Caki2 (cell line): ENCODE results near the gene ZNF790. TPM values are rescaled to one million over a fixed set of nuclear protein-coding genes. Genes with fewer than 3 reads are reported as not detected.
"Not testable (repeated sequence)": the region's sequence is repeated elsewhere in the genome, so short reads cannot be mapped to it uniquely, and the experiment has no call there.

Experiments
- DNase-seq: peaks from one replicate; pipeline ENCODE4 v3.0.0-alpha.2; 2015; ENCODE audit warnings: low read depth
- in situ Hi-C: cut with HindIII; loops from 2 replicates; pipeline ENCODE4 v1.10.0; 2016; ENCODE audit warnings: low sequenced_read_pairs, low pct_unique_long_range_greater_than_20kb, mixed read lengths
- total RNA-seq: library from RNA; depleted of rRNA; stranded (reverse); fragments of >200 nt; shearing (Covaris generic); gene quantifications from 2 replicates; pipeline ENCODE4 v1.2.3, GENCODE V29; 2014; ENCODE audit warnings: low replicate concordance; rRNA removed

Gene ZNF790
- 0.49 and 8.4 TPM in 2 replicates for total RNA-seq

DNA sequence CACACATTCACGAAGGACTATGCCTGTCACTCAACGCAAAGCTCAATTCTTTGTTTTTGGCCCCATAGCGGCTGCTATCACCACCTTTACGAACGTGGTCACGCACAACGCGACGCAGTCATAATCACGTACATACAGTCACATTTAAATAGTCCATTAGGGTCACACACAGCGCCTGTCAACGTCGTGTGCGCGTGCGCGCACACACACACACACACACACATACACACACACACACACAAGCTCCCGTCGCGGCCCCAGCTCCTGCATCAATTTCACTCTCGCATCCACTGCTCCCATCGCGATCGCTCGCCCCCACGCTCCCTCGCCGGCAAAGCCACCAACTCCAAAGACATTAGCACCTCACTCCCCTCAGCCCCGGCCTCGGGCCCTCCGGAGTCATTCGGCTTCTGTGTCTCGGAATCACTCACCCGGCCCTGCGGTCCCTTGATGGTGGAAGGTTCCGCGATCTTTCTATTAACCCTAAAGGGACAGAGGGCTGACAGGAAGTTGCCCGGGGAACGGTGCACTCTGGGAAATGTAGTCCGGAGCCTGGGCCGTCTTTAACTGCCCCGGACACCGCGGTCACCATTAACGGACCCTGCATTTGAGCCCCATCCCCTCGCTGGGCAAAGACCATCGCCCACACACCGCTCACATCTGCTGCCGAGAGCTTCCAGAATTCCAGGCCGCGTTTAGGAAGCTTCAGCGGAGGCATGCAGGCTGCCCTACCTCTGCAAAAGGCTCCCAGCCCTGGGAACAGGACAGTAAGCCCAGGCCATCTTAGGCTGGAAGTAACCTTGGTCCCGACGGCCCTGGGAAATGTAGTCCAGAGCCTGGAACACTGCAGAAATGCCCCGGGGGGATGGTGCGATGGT, at the start of gene ZNF790:
Gene ZNF790, minus strand, starts transcription at position 482 of the 878 bp plus-strand sequence. CDS start 12,768 bp downstream, outside the sequence.
- DNase-seq: peak; percentile 96
- in situ Hi-C loops: no loop called here

DNA sequence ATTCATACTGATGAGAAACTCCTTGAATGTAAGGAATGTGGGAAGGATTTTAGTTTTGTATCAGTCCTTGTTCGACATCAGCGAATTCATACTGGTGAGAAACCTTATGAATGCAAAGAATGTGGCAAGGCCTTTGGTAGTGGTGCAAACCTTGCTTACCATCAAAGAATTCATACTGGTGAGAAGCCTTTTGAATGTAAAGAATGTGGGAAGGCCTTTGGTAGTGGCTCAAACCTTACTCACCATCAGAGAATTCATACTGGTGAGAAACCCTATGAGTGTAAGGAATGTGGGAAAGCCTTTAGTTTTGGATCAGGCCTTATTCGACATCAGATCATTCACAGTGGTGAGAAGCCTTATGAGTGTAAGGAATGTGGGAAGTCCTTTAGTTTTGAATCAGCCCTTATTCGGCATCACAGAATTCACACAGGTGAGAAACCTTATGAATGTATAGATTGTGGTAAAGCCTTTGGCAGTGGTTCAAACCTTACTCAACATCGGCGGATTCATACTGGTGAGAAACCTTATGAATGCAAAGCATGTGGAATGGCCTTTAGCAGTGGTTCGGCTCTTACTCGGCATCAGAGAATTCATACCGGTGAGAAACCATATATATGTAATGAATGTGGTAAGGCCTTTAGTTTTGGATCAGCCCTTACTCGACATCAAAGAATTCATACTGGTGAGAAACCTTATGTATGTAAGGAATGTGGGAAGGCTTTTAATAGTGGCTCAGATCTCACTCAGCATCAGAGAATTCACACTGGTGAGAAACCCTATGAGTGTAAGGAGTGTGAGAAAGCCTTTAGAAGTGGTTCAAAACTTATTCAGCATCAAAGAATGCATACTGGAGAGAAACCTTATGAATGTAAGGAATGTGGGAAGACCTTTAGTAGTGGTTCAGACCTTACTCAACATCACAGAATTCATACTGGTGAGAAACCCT, 39.1 kb upstream of the ZNF790 start:
- peak; percentile 24 for DNase-seq
- in situ Hi-C loops: no loop called here

GRCh38 chr19:36851898-36852297, 13.7 kb upstream of the ZNF790 start:
- no peak for DNase-seq
- in situ Hi-C loops: no loop called here

DNA sequence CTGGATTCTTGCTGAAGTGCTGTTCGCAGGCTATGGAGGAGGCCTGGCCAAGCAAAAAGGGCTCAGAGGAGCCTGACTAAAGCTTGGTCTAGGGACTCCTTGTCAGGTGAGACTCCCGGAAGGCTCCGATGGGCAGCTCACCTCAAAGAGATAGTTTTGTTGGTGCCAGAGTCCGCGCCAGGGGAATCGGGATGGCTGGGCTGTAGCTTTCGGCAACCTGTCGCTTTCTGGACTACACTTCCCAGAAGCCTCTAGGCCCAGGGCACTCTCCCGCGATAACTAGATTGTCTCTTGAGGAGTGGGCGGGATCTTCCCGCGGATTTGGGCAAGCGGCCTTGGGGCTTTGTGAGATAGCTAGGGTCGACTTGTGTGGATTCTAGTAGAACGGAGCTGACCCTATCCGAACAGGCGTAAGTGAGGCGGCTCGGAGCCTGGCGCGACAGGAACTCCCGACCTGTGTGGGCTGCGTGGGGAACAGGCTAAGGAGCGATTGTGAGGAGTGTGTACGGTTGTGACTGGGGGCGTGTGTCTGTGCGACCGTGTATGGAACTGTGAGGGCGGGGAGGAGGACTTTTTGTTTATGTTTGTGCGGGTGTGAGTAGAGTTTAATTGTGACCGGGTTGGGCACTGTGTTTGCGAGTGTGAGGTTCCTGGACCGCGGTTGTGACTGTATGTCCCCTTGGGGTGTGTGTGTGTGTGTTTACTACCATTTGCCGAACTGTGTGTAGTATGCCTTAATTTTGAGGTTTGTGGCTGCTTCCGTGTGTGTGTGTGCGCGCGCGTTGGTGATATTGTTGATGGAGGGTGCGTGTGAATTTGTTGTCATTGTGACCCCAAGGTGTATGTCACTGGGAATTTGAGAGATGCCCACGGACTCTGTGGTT, 12.6 kb upstream of the ZNF790 start, which contains the start of gene ZNF345:
Gene ZNF345, plus strand, starts transcription at position 318 of the 884 bp plus-strand sequence. CDS start 25,955 bp downstream, outside the sequence.
- in situ Hi-C loops: no loop called here
- DNase-seq: peak; percentile 94

DNA sequence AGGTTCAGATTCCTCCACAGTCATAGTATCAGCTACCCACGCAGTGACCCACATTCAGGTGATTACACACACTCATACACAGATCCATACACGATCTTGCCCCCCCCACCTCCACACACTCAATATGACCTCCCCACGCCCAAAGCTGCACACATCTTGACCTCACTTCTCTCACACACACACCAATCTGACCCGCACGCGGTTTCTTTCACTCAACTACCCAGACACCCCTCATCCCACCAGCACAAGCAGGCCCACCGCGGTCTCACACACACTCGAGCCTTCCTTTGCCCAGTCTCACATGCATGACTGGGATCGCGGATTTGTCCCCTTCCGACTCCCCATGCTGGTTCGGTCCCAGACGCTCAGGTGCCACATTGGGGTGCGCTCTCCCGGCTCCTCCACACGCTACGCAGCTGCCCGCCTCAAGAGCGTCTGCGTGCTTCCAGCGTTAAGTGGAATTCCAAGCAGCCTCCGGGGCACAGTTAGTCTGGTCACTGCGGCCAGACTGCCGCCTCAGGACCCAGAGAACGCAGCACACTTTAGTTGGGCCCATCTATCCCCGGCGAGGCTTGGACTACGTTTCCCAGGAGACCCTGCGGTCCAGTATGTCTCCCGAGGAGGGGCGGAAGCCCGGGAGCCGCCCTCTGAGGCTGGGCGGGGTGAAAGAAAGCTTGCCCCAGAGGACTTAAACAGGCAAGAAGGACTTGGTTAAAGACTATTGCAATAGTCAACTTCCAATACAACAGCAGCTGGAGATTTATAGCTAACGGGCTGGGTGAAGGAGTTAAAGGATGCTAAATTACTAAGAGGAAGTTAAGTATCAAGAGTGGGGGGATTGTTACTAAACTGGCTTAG, 11.7 kb upstream of the ZNF790 start:
- in situ Hi-C loops: no loop called here

DNA sequence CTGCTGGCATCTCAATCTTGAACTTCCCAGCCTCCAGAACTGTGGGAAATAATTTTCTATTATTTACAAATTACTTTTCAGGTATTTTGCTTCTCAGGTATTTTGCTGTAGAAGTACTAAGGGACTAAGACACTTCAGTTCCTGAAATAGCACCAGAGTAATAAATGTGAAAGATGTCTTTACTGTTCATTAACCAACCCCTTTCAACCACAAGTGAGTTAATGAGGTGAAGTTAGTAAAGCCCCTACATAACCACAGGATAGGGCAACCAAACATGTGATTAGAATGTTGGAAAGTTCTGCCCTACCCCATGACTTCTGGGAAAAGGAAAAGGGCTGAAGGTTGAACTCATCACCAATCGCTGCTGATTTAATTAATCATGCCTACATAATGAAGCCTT, 9.8 kb upstream of the ZNF790 start:
- in situ Hi-C loops: no loop called here
- no peak for DNase-seq

More for the DNA sequence above, 11.7 kb upstream of the ZNF790 start:
- peak; percentile 93 for DNase-seq

- in situ Hi-C loops: no loop called here
Measured at GRCh38 chr19:36838784-36839324, 667 bp upstream of the ZNF790 start.

GRCh38 chr19:36837176-36837905, 846 bp downstream of the ZNF790 start:
- in situ Hi-C loops: no loop called here
- peak; percentile 48 for DNase-seq

More at GRCh38 chr19:36838784-36839324, 667 bp upstream of the ZNF790 start:
- DNase-seq: no peak

DNA sequence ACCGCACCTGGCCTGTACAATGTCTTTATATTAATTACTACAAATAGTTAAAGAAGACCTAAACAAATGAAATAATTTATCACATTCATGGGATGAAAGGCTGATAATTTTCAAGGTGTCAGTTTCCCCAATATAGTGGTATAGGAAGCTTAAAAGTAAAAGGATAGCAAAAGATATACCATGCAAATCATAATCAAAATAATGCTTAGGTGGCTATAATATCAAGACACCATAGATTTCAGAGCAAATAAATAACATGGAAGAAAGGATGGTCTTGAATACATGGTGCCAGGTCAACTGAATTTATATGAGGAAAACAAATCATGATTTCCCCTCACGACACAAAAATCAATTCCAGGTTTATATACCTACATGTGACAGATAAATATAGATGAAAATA, 4.8 kb downstream of the ZNF790 start:
- no peak for DNase-seq
- in situ Hi-C loops: no loop called here

DNA sequence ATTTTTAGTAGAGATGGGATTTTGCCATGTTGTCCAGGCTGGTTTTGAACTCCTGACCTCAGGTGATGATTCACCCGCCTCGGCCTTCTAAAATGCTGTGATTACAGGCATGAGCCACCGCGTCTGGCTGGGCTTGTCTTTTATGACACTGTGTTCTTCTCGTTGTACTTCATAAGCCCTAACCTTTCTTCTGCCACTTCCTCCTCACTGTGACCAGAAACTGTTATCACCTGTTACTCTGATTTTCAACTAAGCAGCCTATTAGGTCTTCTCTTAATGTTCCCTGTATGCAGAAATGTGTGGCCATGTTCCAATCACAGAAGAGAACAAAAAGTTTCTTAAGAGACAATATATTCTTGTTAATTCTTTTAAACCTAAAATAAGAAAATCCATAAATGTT, 16.4 kb downstream of the ZNF790 start:
- no peak for DNase-seq
- in situ Hi-C loops: no loop called here

DNA sequence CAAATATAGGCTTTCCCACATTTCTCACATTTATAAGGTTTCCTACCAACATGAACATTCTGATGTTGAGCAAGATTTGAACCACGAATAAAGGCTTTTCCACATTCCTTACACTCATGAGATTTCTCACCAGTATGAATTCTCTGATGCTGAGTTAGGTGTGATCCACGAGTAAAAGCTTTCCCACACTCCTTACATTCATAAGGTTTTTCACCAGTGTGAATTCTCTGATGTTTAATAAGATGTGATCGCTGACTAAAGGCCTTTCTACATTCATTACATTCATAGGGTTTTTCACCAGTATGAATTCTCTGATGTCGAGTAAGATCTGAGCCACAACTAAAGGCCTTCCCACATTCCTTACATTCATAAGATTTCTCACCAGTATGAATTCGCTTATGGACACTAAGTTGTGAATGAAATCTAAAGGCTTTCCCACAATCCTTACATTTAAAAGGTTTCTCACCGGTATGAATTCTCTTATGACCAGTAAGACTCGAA, 19.0 kb downstream of the ZNF790 start:
- in situ Hi-C loops: no loop called here
- peak; percentile 25 for DNase-seq

DNA sequence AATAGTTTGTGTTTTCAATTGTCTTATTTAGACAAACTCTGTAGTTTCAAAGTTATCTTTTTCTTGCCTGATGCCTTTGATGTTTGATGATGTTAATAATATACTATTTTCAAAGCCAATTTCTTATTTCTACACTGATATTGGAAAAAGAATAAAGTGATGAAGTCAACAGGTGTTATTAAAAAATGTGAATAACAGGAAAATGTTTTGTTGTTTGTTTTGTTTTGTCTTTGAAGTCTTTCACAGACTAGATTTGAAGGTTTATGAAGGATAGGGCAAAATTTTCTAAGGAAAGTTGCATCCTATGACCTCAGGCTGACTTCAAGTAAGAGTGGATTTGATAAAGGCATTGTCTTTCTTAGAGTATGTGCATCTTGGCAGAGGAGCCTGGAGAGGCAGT, 31.2 kb downstream of the ZNF790 start:
- in situ Hi-C loops: no loop called here
- no peak for DNase-seq

- in situ Hi-C loops: no loop called here
- DNase-seq: no peak
Measured at GRCh38 chr19:36805364-36805763, 32.8 kb downstream of the ZNF790 start.

- in situ Hi-C loops: no loop called here
- no peak for DNase-seq
Measured at GRCh38 chr19:36797786-36798108, 40.4 kb downstream of the ZNF790 start.

DNA sequence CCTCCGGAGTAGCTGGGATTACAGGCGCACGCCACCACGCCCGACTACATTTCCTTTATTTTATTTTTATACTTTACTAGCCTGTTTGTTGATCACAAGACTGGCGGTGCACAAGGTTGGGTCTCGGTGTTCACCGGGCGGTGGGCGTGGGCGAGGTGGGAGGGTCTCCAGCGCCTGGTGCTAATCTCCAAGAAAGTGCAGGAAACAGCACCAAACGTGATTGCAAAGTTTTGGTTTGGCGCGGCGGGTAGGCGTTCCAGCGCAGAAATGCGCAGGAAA, 41.5 kb downstream of the ZNF790 start:
- in situ Hi-C loops: no loop called here
- no peak for DNase-seq

GRCh38 chr19:36791420-36792141, 46.6 kb downstream of the ZNF790 start:
- DNase-seq, in situ Hi-C loops: not testable (repeated sequence)
